ENCODE data around the gene BLACAT1. TPM values are rescaled to one million over a fixed set of nuclear protein-coding genes. Genes with fewer than 3 reads are reported as not detected.

The BLACAT1 gene
- total RNA-seq, 3 donors from 2014 or later: 0.66 to 1.5 TPM; not detected in 1

DNA sequence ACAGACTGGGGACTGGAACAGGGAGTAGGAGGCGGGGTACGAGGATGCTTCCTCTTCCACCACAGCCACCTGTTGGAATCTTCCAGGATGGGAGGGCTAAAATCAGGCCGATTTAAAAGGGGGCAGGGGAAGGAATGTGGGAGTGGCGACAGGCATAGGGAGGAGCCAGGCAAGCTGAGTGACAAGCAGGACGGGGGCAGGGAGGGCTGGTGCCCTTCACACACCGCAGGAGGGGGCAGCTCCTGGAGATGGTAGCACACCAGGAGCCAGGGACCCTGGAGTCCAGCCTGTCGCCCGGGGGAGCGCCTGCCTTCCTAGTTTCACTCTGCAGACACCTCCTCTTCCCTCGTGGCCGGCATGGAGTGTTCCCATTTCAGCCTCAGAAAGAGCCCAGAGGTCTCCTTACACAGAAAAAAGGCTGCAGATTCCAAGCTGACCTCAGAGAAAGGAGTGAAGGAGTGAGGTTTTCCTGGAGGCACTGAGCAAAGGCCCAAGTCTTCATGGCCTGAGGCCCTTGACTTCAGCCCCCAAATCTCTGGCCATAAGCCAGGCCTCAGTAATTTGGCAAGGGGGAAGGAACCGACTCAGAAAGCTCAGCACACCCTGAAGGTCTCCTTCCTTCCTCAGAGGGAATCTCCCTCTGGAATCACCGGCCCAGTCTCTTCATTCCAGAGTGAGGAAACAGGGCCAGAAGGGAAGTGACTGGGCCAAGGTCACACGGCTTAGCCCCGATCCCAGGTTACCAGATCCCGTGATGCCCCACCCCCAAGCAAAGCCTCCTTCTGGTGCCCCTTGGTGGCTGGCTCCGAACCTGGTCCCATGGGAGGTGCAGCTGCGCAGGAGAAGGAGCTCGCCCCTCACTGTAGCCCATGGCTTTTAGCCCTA is 8.1 kb downstream of the BLACAT1 start:
- peak overlapping the region; percentile 77 to 89 for H3K27ac ChIP-seq
- H3K4me3 ChIP-seq: peak overlapping the region in 1 of 3 donors; percentile 5
- H3K4me1 ChIP-seq: peaks cover 0 to 8% of the 10 kb centered on the region in 2 donors
- H3K27me3 ChIP-seq: peaks cover 0 to 13% of the 10 kb centered on the region in 2 donors
- DNase-seq (ENCODE audit: low spot score in 2 of 2): no peak
- TF ChIP-seq, protein P1, sequence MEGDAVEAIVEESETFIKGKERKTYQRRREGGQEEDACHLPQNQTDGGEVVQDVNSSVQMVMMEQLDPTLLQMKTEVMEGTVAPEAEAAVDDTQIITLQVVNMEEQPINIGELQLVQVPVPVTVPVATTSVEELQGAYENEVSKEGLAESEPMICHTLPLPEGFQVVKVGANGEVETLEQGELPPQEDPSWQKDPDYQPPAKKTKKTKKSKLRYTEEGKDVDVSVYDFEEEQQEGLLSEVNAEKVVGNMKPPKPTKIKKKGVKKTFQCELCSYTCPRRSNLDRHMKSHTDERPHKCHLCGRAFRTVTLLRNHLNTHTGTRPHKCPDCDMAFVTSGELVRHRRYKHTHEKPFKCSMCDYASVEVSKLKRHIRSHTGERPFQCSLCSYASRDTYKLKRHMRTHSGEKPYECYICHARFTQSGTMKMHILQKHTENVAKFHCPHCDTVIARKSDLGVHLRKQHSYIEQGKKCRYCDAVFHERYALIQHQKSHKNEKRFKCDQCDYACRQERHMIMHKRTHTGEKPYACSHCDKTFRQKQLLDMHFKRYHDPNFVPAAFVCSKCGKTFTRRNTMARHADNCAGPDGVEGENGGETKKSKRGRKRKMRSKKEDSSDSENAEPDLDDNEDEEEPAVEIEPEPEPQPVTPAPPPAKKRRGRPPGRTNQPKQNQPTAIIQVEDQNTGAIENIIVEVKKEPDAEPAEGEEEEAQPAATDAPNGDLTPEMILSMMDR (IDR thresholded peaks at IDR 0.05): no peak
- no peak for TF ChIP-seq POLR2AphosphoS5 (IDR thresholded peaks at IDR 0.05)
- intact Hi-C loops (cut with DNase I; ENCODE audit: low total_unique reads): no loop called here
- H3K36me3 ChIP-seq: no peaks in the 10 kb centered on the region
- H3K9me3 ChIP-seq: no peaks in the 10 kb centered on the region

DNA sequence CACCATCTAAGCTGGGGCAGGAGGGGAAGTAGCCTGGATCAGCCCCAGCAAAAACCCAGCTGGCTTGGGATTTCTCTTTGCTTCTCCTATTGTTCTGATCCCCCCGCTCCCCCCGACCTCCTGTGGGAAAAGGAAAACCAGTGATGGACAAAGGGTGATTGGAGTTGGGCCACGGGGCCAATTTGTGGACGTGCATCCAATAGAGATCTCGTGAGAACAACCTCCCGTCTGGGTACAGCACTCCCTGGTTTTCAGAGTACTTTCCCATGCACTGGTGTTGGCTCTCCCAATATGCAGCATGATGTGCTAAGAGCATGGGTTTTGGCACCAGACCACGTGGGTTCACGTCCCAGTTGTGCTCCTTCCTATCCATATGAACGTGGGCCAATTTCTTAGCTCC is 9.0 kb downstream of the BLACAT1 start:
- intact Hi-C loops (cut with DNase I; ENCODE audit: low total_unique reads): no loop called here
- Histone ChIP-seq H3K27ac (peak overlapping the region; percentile 77 to 89), H3K4me3 (no peak overlapping the region), H3K27me3 (peaks cover 0 to 6% of the 10 kb centered on the region in 2 donors), H3K4me1 (peaks cover 0 to 8% of the 10 kb centered on the region in 2 donors), H3K9me3 (no peaks in the 10 kb centered on the region), H3K36me3 (no peaks in the 10 kb centered on the region)
- no peak for DNase-seq (ENCODE audit: low spot score in 2 of 2)
- TF ChIP-seq POLR2AphosphoS5 (IDR thresholded peaks at IDR 0.05) (no peak), POLR2A (IDR thresholded peaks at IDR 0.05) (no peak)
- TF ChIP-seq, protein P1 (IDR thresholded peaks at IDR 0.05): no peak

DNA sequence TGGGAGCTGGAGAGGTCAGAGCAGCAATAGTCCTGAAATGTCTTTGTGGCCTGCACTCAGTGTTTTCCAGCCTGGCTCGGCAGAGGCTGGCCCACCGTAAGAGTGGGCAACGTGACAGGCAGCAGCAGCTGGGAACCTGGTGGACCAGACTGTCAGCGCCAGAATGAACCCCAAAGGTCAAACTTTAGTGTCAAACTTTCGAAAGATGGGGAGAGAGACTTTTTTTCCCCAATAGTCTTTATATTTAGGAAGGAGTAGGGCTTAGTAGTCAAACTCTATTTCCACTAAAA is 10.3 kb downstream of the BLACAT1 start:
- no peak for TF ChIP-seq POLR2AphosphoS5 (IDR thresholded peaks at IDR 0.05)
- TF ChIP-seq POLR2A (IDR thresholded peaks at IDR 0.05): no peak
- TF ChIP-seq, protein P1 (IDR thresholded peaks at IDR 0.05): no peak

DNA sequence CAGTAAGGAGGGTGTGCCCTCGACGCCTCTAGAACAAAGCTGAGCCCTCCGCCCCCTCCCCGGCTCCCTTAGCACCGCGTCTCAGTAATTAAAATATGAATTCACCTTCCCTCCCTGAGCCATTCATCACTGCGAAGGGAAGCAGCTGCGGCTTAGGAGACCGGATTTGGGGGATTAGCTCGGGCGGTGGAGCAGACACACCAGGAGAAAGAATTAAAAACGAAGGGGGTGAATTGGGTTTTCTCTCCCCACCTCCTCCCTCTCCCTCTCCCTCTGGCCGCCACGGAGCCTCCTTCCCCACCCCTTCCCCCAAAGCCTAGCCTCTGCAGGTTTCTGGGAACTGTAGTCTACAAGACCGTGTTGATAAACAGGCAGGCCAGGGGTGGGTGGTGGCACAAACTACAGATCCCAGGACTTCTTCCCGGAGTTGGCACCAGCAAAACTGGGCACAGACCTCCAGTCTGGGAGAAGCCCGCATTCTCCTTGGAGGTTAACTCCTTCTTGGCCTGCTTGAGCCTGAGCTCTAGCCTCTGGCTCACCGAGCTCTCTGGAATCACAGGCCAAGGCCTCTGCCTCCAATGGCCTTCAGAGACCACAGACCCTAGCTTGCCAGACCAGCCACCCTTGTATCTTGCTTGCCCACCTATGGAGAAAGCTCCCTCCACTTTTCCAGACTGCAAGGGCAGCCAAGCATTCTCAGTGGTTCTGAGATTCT is 10.8 kb downstream of the BLACAT1 start:
- peak in 1 of 2 donors; percentile 71 for DNase-seq (ENCODE audit: low spot score in 2 of 2)
- H3K27me3 ChIP-seq: no peaks in the 10 kb centered on the region
- H3K36me3 ChIP-seq: no peaks in the 10 kb centered on the region
- H3K4me3 ChIP-seq: peak overlapping the region in 2 of 3 donors; percentile 45 to 58
- peaks cover 0 to 8% of the 10 kb centered on the region in 2 donors for H3K4me1 ChIP-seq
- intact Hi-C loops (cut with DNase I; ENCODE audit: low total_unique reads): no loop called here
- no peaks in the 10 kb centered on the region for H3K9me3 ChIP-seq
- TF ChIP-seq POLR2AphosphoS5 (IDR thresholded peaks at IDR 0.05): no peak
- TF ChIP-seq, protein P1 (IDR thresholded peaks at IDR 0.05): no peak
- TF ChIP-seq POLR2A (IDR thresholded peaks at IDR 0.05): no peak
- H3K27ac ChIP-seq: peak overlapping the region; percentile 77 to 89

More for the DNA sequence above, 10.3 kb downstream of the BLACAT1 start:
- H3K36me3 ChIP-seq: no peaks in the 10 kb centered on the region
- intact Hi-C loops (cut with DNase I; ENCODE audit: low total_unique reads): no loop called here
- H3K27me3 ChIP-seq: no peaks in the 10 kb centered on the region
- H3K4me1 ChIP-seq: peaks cover 0 to 8% of the 10 kb centered on the region in 2 donors
- H3K9me3 ChIP-seq: no peaks in the 10 kb centered on the region
- no peak for DNase-seq (ENCODE audit: low spot score in 2 of 2)
- no peak overlapping the region for H3K4me3 ChIP-seq
- H3K27ac ChIP-seq: peak overlapping the region; percentile 77 to 89
